Measurements from ENCODE around the gene BCL2L14. TPM values are rescaled to one million over a fixed set of nuclear protein-coding genes. Genes with fewer than 3 reads are reported as not detected.

The BCL2L14 gene
- total and polyA plus RNA-seq, 2 of the 4 experiments (the other 2 are of a cell fraction), result not detected

DNA sequence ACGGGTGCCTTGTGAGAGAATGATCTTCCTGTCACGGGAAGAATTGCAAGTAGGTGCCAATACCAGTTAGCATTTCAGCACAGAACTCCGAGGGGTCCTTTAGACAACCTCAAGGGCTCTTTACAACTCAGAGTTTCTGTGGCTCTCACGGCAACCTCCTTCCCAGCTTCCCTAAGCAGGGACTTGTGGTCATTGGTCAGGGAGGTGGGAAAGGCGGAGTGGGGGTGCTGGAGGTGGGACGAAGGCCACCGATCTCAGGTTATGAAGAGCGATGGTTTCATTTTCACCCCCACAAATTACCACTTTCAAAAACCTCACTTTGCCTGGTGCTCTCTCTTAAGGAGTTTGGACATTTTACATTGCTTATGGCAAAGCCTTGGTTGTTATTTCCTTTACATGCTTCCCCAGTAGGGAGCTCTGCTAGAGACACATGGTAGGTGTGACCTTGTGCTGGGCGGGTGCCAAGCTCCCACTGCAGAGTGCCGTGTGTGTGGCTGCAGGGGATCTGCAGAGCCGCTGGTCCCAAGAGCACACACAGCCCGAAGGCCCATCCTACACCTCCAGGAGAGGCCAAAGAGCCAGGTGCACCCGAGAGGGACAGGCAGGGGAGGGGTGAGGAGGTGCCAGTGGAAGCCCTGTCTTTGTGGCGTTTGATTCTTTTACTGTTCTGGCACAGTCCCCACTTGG is 21.4 kb downstream of the BCL2L14 start (continued):
- no peak for TF ChIP-seq MAFK (IDR thresholded peaks at IDR 0.05; ENCODE audit: low read depth, low read length)

DNA sequence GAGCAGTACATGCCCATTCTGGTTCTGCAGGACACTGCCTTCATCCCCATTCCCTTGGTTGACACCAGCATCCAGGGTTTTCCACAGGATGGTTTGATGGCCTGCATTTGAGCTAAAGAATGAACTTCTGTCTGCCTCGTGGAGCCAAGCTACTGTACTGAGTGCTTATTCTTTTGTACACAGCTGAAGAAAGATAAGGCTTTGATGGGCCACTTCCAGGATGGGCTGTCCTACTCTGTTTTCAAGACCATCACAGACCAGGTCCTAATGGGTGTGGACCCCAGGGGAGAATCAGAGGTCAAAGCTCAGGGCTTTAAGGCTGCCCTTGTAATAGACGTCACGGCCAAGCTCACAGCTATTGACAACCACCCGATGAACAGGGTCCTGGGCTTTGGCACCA is 23.7 kb downstream of the BCL2L14 start:
- peak overlapping the region; percentile 72 for H3K27ac ChIP-seq (ENCODE audit: insufficient read depth, low read length)
- H2BK120ac ChIP-seq (ENCODE audit: low read depth, low read length), result peak overlapping the region; percentile 95
- in situ Hi-C loops (cut with MboI; ENCODE audit: low sequenced_read_pairs) (no loop called here), dilution Hi-C loops (cut with HindIII; ENCODE audit: low sequenced_read_pairs, unreplicated experiment) (no loop called here), intact Hi-C loops (cut with micrococcal nuclease) (no loop called here)
- H4K91ac ChIP-seq (ENCODE audit: insufficient read depth, low read depth, low read length), result peak overlapping the region; percentile 87
- no peak overlapping the region for H2BK5ac ChIP-seq (ENCODE audit: low read depth, low read length, poor library complexity, severe bottlenecking)
- no peaks in the 10 kb centered on the region for H3K27me3 ChIP-seq (ENCODE audit: control insufficient read depth, insufficient read depth, low read length)
- peaks cover 4% of the 10 kb centered on the region for H4K20me1 ChIP-seq (ENCODE audit: insufficient read depth, low read length)
- H2AK5ac ChIP-seq (ENCODE audit: low read depth, low read length), result peak overlapping the region; percentile 98
- 0 out of 4 replicates have a peak, but pooled peaks cover 0 to 4% of the 10 kb centered on the region in 2 experiments for H3K79me1 ChIP-seq (ENCODE audit: low read depth in 1 of 2, low read length in 2 of 2)
- H3K9me1 ChIP-seq (ENCODE audit: insufficient read depth, low read length), result peaks cover 24% of the 10 kb centered on the region
- peak overlapping the region; percentile 95; the same call in 2 of the 3 replicates for H2BK15ac ChIP-seq (ENCODE audit: low read depth, low read length)
- H3K14ac ChIP-seq (replicated peaks; ENCODE audit: low read depth, low read length), result peak overlapping the region; percentile 95
- POLR2A ChIA-PET (ENCODE audit: unreplicated experiment), result no interaction called here
- H2AK9ac ChIP-seq (replicated peaks; ENCODE audit: low read depth, low read length, poor library complexity), result no peak overlapping the region
- TF ChIP-seq, protein P1, sequence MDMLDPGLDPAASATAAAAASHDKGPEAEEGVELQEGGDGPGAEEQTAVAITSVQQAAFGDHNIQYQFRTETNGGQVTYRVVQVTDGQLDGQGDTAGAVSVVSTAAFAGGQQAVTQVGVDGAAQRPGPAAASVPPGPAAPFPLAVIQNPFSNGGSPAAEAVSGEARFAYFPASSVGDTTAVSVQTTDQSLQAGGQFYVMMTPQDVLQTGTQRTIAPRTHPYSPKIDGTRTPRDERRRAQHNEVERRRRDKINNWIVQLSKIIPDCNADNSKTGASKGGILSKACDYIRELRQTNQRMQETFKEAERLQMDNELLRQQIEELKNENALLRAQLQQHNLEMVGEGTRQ (IDR thresholded peaks at IDR 0.05; ENCODE audit: low read depth, low read length), result no peak
- TF ChIP-seq CEBPB (IDR thresholded peaks at IDR 0.05; ENCODE audit: low read depth, low read length) (no peak), POLR2A (IDR thresholded peaks at IDR 0.05; ENCODE audit: low read depth, low read length) (no peak)
- peak overlapping the region; percentile 68; the same call in 1 of the 2 replicates for H3K18ac ChIP-seq (ENCODE audit: low read depth, low read length)
- peaks cover 16% of the 10 kb centered on the region for H3K4me1 ChIP-seq (ENCODE audit: control insufficient read depth, insufficient read depth, low read length)
- H3K23ac ChIP-seq (ENCODE audit: low read depth, low read length), result peak overlapping the region; percentile 87
- DNase-seq (no peak), ATAC-seq (ENCODE audit: low read depth) (no peak)
- H3K4me2 ChIP-seq (ENCODE audit: low read depth, low read length), result no peak overlapping the region
- H3K36me3 ChIP-seq (ENCODE audit: control insufficient read depth, insufficient read depth, low read length), result no peaks in the 10 kb centered on the region
- H4K5ac ChIP-seq (ENCODE audit: low read depth, low read length), result peak overlapping the region; percentile 10; the same call in 1 of the 2 replicates
- peak overlapping the region; percentile 61; the same call in 1 of the 2 replicates for H3K56ac ChIP-seq (ENCODE audit: extremely low read depth, insufficient read depth, low read length)
- WGBS, 2 experiments (ENCODE audit: extremely low coverage in 2 of 2, insufficient read length in 1 of 2), result 84% methylated on average over 2 of the region's 4 CpGs; no CpG with 5 or more reads in 1 of the 2 experiments
- peak overlapping the region; percentile 94 for H3K4ac ChIP-seq (ENCODE audit: low read depth, low read length)
- peaks cover 6% of the 10 kb centered on the region; the same call in 1 of the 2 replicates for H3K9me3 ChIP-seq (ENCODE audit: control insufficient read depth, insufficient read depth, low read length)
- H2BK20ac ChIP-seq (ENCODE audit: low read depth, low read length), result peak overlapping the region; percentile 81
- H4K8ac ChIP-seq (ENCODE audit: low read depth in 2 of 2, low read length in 2 of 2), result peak overlapping the region; percentile 69 to 73; a peak in 2 of 4 replicates
- H3K4me3 ChIP-seq (ENCODE audit: insufficient read depth, low read depth, low read length), result no peak overlapping the region
- CTCF ChIA-PET, result interaction anchor here (0.5 to 0.6 kb wide), 2 partner anchors 9 to 352 kb away, joined by 3 to 4 read pairs; no protein-coding TSS in a partner anchor
- no peak overlapping the region for H2AFZ ChIP-seq (replicated peaks; ENCODE audit: low read length, poor library complexity)
- BruUV-seq (replicated peaks), result no TSS peak
- no peak overlapping the region for H3K9ac ChIP-seq (ENCODE audit: low read depth, low read length)
